Activated CD4-positive, CD25-positive, alpha-beta regulatory T cell (primary cell): ENCODE results near the gene BNIP3.
"Not testable (repeated sequence)": the region's sequence is repeated elsewhere in the genome, so short reads cannot be mapped to it uniquely, and the experiment has no call there.

Source experiments
- DNase-seq, 4 experiments: peaks; one replicate each; lab custom pipeline; 2025; lab: John Stamatoyannopoulos, UW

BNIP3 gene

DNA sequence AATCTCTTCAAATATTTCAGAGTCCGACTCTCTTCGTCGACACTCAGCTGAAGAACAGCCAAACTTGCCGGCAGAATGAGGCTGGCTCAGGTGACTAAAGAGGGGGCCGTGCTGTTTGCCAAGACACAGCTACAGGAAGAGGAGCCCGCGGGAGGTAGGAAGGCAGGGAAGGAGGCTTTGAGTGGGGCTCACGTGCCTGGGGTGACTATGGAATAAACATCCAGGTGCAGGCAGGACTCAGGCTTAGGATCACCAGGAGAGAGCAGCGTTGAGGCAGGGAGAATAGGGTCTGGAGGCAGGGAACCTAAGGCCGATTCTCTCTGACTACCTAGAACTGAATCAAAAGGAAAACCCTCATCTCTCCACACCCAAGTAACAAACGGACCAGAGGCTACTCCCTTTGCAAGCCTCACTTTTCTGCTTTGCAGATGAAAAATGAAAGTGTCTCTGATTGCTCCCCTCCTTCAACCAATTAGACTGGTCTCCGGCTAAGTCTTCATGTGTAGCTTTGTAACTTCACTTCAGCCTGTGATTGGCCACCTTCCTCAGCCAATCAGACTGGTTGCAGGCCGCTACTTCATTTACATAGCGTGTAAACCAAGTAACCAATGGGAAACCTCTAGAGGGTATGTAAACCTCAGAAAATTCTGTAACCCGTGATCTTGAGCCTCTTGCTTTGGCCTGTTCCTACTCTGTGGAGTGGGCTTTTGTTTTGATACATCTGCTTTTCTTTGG is 19.7 kb upstream of the BNIP3 start:
- DNase-seq = no peak

DNA sequence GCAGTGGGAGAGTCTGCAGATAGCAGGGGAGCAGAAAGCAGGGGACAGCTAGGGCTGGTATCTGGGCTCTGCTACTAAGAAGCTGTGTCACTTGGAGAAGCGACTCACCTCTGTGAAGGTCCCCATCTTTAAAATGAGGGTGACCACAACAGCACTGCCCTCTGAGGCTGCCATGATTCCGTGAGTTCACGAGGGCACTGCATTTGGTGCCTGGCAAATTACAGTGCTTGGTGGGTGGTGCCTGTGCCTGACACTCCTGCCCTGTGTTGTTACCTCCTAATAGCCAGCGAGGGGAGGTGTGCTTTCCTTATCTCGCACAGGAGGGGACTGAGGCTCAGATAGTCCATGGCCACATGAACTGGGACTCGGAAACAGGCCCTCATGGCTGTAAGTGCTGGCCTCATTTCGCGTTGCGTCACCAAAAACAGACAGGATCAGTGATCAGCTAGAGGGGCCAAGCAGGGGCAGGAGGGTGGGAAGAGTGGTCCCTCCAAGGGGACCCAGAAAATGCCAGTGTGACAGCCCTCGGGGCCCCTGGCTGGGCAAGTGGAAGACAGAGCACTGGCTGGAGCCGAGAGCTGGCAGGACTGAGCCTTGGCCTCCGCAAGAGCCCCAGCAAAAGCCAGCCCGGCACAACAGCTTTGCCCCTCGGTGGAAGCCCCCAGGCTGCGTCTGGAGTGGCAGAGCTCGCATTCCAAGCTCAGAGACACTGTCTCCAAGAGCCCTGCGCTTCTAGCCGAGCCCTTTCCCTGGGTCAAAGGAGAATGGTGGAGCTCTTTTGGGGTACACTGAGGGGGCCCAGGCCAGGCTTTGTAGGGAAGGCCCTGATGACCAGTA is 17.3 kb upstream of the BNIP3 start:
- no peak for DNase-seq

DNA sequence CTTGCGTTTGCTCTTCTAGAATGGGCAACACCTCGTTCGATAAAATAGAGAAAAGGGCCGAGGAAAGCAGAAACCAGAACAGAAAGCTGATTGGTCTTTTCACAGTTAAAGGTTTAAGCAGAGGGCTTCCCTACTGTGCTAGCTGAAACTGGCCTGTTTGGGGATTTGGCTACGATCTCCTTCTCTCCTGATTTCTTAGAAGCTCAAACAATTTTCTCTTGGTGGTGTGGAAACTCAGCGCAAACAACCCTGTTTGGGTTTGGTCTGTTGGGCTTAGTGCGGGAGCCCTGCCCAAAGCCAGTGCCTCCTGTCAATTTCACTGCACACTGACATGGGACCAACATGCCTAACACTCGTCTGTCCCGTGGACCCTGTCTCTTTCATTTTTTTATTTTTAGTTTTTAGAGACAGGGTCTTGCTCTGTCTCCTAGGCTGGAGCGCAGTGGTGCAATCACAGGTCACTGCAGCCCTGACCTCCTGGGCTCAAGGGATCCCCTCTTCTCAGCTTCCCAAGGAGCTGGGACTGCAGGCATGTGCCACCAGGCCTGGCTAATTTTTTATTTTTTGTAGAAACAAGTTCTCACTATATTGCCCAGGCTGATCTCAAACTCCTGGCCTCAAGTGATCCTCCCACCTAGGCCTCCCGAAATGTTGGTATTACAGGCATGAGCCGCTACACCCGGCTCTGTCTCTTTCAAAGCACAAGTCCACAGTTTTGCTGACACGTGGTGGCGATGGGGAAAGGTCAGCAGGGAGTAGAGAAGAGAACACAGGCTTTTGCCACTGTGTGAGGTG is 16.5 kb upstream of the BNIP3 start:
- no peak for DNase-seq

DNA sequence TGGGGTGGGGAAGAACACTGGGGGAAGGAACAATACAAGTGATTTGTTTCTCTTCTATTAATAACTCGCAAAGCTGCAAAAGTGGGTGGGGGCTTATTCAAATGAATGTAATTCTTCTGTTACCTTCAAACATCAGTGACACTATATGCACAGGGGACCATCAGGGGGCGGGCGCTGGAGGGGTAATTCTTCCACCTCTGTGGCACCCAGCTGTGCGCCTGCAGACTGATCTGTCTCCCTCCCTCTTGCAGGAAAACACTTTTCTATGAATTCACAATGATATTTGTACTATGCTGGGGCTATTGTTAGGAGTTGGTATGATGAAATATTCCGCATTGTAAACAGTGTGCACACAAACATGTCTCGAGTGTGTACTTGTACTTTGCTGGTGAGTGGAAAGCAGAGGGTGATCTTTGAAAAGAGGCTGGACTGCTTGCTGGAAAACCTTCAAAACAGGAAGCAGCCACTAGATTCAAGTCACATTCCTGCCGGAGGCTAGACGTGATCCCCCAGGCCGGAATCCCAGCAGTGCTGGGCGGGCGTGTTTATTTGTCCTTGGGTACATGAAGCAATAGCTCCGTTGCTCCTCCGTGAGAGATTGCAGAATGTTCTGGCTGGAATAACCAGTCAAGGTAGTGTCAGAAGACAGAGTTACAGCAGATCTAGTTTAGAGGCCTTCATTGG is 15.8 kb upstream of the BNIP3 start:
- no peak for DNase-seq

DNA sequence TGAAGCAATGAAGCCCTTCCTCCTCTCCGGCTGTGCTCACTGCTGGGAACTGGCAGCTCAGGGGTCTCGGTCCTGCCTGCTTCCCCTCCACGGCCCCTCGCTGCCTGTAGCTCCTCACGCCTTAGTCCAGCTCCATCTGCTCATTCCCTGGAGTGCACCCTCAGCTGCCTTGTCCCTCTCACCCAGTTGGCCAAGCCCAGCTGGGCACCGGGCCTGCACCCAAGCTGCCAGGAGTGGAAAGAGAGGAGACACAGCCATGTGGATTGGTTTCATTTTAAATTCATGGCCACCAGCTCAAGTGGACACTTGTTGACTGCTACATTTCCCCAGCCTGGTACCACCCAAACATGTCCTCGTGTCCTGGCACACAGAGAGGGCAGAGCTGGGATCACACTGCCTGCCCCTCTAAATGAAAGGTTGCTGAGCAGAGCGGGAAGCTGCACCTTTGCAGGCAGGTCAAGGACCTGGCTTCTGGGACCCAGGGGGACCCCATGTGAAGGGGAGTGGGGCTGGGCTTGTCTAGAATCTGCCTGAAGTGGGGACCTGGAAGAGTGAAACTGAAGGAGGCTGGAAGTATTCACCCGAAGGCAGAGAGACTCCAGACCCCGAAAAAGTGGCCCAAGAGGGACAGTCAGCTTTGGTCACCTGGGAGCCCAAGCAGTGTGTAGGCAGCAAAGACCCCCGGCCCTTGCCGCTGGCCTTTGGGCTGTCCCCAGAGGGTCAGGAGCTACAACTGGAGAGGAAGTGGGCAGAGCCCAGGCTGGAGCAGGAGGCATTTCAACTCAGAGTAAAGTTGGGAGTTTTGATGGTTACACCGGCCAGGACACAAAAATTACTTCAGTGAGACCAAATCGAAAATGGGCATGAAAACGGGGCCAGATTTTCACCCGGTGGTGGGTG is 15.0 kb upstream of the BNIP3 start:
- no peak for DNase-seq

DNA sequence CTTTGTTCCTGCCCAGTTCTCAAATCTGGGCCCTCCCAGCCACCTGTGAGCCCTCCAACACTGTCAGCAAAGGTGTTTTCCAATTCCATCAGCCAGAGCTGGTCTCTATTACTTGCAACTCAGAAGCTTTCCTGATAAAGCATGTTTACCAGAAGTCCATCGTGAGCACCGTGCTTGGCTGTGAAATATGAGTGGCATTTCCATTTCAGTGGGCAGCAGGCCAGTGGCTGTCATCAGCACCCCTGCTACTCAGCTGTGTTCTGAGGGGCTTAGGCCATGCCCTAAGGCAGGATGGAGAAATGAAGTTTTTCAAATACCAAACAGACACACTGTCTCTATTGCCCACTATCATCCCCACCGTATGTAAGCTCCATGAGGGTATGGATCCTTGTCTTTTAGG is 12.7 kb upstream of the BNIP3 start:
- DNase-seq = no peak

DNA sequence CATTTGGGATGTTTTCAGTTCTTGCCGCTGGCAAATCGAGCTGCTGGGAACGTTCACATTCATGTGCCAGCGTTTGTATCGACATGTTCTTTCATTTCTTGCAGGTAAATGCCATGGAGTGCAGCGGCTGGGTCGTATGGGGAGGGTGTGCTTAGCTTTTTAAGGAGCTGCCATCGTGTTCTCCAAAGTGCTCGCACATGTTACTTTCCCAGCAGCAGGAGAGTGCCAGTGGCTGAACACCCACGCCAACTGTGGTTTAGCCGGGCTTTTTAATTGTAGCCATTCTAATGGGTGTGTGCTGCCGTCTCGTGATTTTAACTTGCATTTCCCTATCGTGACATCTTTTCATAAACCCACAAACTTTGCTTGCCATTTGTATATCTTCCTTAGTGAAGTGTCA is 11.6 kb upstream of the BNIP3 start:
- DNase-seq = no peak

DNA sequence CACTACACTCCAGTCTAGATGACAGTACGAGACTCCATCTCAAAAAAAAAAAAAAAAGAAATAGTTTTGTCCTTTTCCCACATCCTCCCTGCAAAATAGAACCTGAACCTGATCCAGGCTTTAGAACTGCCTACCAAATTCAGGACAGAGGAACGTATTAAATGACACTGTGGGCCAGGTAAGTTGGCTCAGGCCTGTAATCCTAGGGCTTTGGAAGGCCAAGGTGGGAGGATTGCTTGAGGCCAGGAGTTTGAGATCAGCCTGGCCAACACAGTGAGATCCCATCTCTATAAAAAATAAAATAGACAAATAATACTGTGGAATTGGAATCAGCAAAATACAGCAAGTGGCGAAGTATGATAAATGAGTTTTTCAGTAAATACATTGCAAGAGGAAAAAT is 10.0 kb upstream of the BNIP3 start:
- DNase-seq = no peak

DNA sequence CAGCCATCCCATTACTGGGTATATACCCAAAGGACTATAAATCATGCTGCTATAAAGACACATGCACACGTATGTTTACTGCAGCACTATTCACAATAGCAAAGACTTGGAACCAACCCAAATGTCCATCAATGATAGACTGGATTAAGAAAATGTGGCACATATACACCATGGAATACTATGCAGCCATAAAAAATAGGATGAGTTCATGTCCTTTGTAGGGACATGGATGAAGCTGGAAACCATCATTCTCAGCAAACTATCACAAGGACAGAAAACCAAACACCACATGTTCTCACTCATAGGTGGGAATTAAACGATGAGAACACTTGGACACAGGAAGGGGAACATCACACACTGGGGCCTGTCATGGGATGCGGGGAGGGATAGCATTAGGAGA is 6.1 kb upstream of the BNIP3 start:
- not testable (repeated sequence) for DNase-seq

DNA sequence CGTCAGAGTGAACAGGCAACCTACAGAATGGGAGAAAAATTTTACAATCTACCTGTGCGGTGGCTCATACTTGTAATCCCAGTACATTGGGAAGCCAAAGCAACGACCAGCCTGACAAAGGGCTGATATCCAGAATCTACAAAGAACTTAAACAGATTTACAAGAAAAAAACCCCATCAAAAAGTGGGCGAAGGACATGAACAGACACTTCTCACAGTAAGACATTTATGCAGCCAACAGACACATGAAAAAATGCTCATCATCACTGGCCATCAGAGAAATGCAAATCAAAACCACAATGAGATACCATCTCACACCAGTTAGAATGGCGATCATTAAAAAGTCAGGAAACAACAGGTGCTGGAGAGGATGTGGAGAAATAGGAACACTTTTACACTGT is 5.6 kb upstream of the BNIP3 start:
- DNase-seq = not testable (repeated sequence)

DNA sequence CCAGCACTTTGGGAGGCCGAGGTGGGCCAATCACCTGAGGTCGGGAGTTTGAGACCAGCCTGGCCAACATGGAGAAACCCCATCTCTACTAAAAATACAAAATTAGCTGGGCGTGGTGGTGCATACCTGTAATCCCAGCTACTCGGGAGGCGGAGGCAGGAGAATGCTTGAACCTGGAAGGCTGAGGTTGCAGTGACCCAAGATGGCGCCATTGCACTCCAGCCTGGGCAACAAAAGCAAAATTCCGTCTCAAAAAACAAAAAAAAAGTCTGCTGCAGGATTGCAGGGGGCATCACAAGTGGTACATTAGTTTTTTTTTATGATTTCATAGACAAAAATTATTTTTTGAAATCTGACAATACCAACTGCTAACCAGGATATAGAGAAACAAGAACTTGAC is 5.1 kb upstream of the BNIP3 start:
- not testable (repeated sequence) for DNase-seq

DNA sequence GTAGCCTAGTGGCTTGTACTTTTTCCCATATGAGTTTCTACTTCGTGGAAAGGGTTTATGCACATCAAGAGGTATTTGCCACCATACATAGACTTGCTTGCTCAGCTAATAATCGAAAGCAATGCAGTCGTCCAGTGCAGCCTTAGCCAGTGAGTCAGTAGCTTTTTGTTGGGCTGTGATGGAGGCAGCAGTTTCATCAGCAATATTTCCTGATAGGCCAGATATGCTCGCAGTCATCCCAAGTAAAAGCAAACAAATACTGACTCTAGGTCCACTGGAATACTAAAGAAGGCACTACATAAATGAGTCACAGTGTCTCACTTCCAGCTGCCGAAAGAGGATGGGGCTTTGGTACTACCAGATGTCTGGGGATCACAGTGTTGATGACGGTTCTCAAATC is 2.1 kb upstream of the BNIP3 start:
- DNase-seq = no peak

DNA sequence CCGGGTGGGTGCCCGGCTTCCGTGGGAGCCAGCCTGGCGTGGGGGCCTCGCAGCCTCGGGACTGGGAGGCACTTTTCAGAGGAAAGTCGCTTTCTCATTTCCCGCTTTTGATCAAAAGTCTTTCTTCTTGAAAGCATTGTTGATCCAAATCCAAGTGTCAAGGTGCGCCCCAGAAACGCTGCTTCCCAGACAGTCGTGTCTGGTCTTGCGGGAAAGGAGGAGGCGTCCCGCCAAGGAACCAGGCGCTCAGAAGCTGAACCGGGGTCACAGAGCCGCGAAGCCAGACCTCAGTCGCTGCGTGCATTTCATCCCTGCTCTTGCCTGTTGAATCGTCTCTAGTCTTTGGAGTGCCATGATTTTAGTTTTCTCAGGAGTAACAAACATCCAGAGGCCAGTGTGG is 1.1 kb upstream of the BNIP3 start:
- no peak for DNase-seq

DNA sequence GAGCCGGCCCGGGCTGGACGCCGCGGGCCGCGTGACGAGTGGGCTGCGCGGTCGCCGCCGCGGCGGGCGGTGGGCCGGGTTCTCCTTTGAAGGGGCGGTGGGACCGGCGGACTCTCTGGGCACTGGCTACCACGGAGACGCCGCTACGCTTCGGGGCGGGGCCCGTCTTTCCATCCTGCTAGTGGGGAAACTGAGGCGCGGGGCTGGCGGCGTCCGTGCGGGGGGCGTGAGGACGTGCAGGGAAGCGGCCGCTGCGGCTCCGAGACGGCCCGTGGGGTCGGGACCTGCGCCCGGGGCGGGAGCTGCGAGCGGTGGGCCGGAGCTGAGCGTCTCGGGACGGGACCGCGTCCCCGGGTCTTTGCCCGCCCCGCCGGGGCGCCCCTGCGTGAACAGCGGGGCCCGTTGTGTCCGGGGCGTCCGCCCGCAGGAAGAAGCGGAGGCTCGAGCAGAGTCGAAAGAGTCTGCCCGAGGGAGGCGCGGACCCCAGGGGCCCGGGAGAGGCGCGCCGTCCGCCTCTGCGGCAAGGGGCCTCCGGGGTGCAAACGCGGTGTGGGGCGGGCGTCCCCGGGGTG is 548 bp upstream of the BNIP3 start:
- no peak for DNase-seq

DNA sequence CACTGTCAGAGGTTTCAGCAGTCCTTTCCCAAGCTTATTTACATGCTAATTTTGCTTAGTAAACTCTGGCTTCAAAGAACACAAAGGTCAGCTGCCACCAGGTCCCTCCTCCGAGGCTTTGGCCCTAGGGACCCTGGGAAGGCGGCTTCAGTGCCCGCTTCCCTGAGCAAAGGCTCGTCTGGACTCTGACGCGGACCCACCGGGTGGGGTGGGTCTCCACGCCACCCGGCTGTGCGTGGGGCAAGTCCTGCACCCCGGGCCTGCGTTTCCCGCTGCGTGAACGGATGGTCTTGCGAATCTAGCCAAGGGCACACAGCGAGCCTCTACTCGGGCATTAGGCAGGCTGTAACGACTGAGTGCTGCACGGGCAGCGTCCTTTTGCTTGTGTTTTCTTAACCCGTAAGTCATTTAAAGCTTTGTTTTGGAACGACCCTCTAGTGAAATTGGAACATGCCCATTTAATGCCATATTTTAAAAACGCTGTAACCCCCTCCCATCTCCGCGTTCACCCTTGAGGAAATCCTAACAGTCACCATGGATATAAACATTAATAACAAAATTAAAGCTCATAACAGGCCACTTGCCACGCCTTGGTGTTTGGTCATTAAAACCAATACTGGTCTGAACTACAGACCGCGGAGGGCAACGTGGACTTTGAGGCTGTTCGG is 828 bp downstream of the BNIP3 start:
- DNase-seq = no peak

DNA sequence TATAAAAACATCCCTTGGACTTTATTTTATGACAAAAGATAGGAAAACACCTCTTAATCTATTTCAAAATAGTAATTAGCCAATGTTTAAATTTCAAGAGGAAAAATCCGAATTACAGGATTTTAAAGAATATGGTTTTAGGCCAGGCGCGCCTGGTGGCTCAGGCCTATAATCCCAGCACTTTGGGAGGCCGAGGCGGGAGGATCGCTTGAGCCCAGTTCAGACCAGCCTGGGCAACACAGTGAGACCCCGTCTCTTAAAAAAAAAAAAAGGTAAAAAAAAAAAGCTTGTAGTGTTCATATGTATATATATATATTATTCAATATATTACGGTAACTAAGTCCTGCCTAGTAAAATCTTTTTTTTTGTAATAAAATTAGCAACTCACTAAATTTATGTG is 1.4 kb downstream of the BNIP3 start:
- DNase-seq = no peak

DNA sequence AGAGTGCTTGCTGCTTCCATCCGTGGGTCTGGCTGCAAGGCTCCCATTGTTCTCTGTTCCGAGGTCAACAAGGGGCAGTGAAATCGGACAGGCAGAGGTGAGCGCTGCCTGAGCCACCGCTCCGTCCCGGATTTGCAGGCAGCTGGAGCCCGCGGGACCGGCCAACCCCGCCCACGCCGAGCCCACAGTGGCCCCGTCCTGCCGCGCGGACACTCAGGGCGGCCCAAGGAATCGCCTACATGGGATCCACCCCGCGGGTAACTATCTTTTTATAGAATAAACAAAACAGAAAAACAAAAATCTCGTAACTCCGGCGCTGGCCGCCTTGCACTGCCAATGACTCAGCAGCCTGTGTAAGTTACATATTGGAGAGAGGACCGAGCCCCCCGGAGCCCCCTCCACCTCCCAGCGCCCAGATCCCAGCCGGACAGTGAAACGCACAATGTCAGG is 1.9 kb downstream of the BNIP3 start:
- no peak for DNase-seq

DNA sequence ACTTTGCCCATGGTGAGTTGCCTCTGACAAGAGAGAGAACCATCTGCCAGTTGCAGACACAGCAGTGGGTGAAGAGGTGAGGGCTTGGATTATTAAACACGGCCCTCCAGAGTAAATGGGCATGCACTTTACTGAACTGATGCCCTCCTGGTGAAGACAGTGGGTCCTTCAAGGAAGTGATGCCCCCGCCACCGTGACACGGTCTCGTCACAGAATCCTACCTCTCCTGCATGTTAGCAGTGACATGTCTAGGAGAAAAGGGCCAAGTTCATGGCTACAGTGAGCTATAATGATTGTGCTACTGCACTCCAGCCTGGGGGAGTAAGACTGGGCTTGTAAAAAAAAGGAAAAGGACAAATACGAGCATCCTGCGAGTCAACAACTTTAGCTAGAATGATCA is 2.4 kb downstream of the BNIP3 start:
- DNase-seq = no peak

DNA sequence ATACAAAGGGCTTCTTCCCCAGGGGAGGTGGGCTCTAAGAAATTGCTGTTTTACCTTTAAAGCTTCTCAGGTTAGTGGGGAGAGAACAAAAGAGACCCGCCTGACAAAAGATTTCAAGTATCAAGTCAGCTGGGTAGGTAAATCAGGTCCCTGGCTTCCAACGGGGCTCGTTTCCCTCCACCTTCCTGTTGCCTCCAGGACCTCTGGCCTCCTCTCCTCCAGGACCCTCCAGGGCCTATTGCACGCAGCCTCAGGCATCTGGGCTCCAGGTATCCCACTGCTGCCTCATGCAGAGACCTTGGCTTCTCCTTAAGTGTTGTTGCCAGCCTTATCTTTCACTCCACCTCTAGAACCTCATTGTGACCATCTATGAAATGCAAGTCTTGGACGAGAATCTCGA is 2.9 kb downstream of the BNIP3 start:
- no peak for DNase-seq

DNA sequence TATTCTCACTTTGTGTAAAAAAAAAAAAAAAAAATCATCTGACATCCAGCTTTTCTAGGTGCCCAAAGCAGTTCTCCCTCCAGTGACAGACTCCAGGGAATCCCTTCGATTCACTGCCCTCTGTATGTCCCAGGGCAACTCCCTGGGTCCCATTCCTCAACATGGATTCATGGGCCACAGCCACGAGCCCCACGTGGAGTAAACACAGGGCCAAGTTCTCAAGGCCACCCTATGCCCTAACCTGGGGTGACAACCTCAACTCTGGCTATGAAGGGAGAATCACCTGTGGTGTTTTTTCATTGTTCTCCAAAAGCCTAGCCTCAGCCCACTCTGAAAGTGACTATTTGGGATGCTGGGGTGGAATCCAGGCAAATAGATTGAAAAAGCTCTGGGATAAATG is 3.4 kb downstream of the BNIP3 start:
- no peak for DNase-seq
